Kidney capillary endothelial cell (primary cell): ENCODE results near the gene HCN1.
A peak's percentile ranks its signal among the peaks of the same experiment; 100 is the strongest.
"Not testable (repeated sequence)": the region's sequence is repeated elsewhere in the genome, so short reads cannot be mapped to it uniquely, and the experiment has no call there.

Experiments used
- DNase-seq: peaks from one replicate; pipeline ENCODE4 v3.0.0-alpha.2; 2018; ENCODE audit warnings: low spot score

The HCN1 gene

GRCh38 chr5:45417285-45417998 lies 278.7 kb downstream of the HCN1 start:
- no peak for DNase-seq

GRCh38 chr5:45414620-45415573 lies 281.3 kb downstream of the HCN1 start:
- DNase-seq = no peak

- DNase-seq = peak; percentile 40
Observed at GRCh38 chr5:45411971-45412612, 284.1 kb downstream of the HCN1 start.

GRCh38 chr5:45410304-45410995 lies 285.7 kb downstream of the HCN1 start:
- DNase-seq = no peak

GRCh38 chr5:45408067-45408466 lies 288.1 kb downstream of the HCN1 start:
- no peak for DNase-seq

GRCh38 chr5:45402804-45403455 lies 293.2 kb downstream of the HCN1 start:
- no peak for DNase-seq

GRCh38 chr5:45399041-45399440 lies 297.1 kb downstream of the HCN1 start:
- DNase-seq = no peak

- DNase-seq = peak; percentile 90
Observed at GRCh38 chr5:45385321-45386058, 310.7 kb downstream of the HCN1 start.

- no peak for DNase-seq
Observed at GRCh38 chr5:45383985-45384384, 312.2 kb downstream of the HCN1 start.

- DNase-seq = no peak
Observed at GRCh38 chr5:45382583-45382982, 313.6 kb downstream of the HCN1 start.

GRCh38 chr5:45376417-45376816 lies 319.8 kb downstream of the HCN1 start:
- peak; percentile 30 for DNase-seq

GRCh38 chr5:45372629-45373028 lies 323.6 kb downstream of the HCN1 start:
- no peak for DNase-seq

GRCh38 chr5:45371423-45371822 lies 324.8 kb downstream of the HCN1 start:
- DNase-seq = not testable (repeated sequence)

- no peak for DNase-seq
Observed at GRCh38 chr5:45355189-45355992, 340.8 kb downstream of the HCN1 start.

- DNase-seq = no peak
Observed at GRCh38 chr5:45336464-45336863, 359.7 kb downstream of the HCN1 start.

GRCh38 chr5:45335978-45336377 lies 360.2 kb downstream of the HCN1 start:
- DNase-seq = no peak

- no peak for DNase-seq
Observed at GRCh38 chr5:45335346-45335745, 360.8 kb downstream of the HCN1 start.

- DNase-seq = no peak
Observed at GRCh38 chr5:45334939-45335338, 361.2 kb downstream of the HCN1 start.

- DNase-seq = not testable (repeated sequence)
Observed at GRCh38 chr5:45312627-45313026, 383.6 kb downstream of the HCN1 start.

- no peak for DNase-seq
Observed at GRCh38 chr5:45295231-45295630, 400.9 kb downstream of the HCN1 start.
